GM18870 (cell line): ENCODE measurements around the gene GDF11.
"Not testable (repeated sequence)": the region's sequence is repeated elsewhere in the genome, so short reads cannot be mapped to it uniquely, and the experiment has no call there.

Source experiments
- ATAC-seq: cut with Tn5 transposase; IDR thresholded peaks from one replicate; pipeline ENCODE4 v1.9.1; 2021; ENCODE audit warnings: moderate library complexity; ENCODE audit not compliant: unreplicated experiment

The GDF11 gene

GRCh38 chr12:55738123-55739024, 4.5 kb upstream of the GDF11 start:
- peak; percentile 83 for ATAC-seq

GRCh38 chr12:55739025-55739378, 3.9 kb upstream of the GDF11 start:
- no peak for ATAC-seq

GRCh38 chr12:55741931-55742680, 816 bp upstream of the GDF11 start:
- ATAC-seq: no peak

- ATAC-seq: no peak
Measured at GRCh38 chr12:55743406-55744339, 751 bp downstream of the GDF11 start.

- ATAC-seq: no peak
Measured at GRCh38 chr12:55744340-55745030, 1.6 kb downstream of the GDF11 start.

- ATAC-seq: no peak
Measured at GRCh38 chr12:55745361-55746173, 2.6 kb downstream of the GDF11 start.

- no peak for ATAC-seq
Measured at GRCh38 chr12:55746174-55746912, 3.4 kb downstream of the GDF11 start.

GRCh38 chr12:55746913-55747231, 4.0 kb downstream of the GDF11 start:
- ATAC-seq: no peak

GRCh38 chr12:55748230-55748993, 5.5 kb downstream of the GDF11 start:
- ATAC-seq: no peak

GRCh38 chr12:55755246-55755645, 12.3 kb downstream of the GDF11 start:
- ATAC-seq: no peak

GRCh38 chr12:55757701-55758100, 14.8 kb downstream of the GDF11 start:
- ATAC-seq: no peak

- ATAC-seq: not testable (repeated sequence)
Measured at GRCh38 chr12:55758575-55758974, 15.7 kb downstream of the GDF11 start.

GRCh38 chr12:55760663-55761062, 17.7 kb downstream of the GDF11 start:
- no peak for ATAC-seq

GRCh38 chr12:55762646-55763045, 19.7 kb downstream of the GDF11 start:
- ATAC-seq: no peak

GRCh38 chr12:55765736-55766290, 22.9 kb downstream of the GDF11 start:
- ATAC-seq: no peak

- no peak for ATAC-seq
Measured at GRCh38 chr12:55767156-55767555, 24.2 kb downstream of the GDF11 start.

- no peak for ATAC-seq
Measured at GRCh38 chr12:55771736-55772135, 28.8 kb downstream of the GDF11 start.

GRCh38 chr12:55777856-55778255, 34.9 kb downstream of the GDF11 start:
- ATAC-seq: no peak
